NCI-H1694 treated with DMSO at 0.1 percent for 48 hours (cell line): ENCODE data around the gene FRMD4A.

ENCODE experiments used
- DNase-seq: peaks from one replicate; lab custom pipeline; 2025; lab: John Stamatoyannopoulos, UW

Gene FRMD4A

DNA sequence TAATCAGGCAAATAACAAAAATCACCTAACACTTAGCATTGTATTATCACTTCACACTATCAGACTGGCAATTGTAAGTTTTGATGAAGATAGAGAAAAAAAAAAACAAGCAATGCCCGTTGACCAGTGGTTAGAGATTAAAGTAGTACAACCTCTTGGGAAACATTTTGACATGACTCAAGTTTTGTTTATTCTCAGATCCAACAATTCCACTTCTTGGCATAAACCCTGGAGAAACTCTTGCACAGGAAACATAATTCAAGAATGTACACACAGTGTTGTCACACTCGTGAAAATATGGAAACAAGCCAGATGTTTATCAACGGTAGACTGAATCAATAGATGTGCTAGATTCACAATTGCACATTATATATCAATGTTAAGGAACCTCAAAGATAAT lies 37.2 kb downstream of the FRMD4A start:
- no peak for DNase-seq

DNA sequence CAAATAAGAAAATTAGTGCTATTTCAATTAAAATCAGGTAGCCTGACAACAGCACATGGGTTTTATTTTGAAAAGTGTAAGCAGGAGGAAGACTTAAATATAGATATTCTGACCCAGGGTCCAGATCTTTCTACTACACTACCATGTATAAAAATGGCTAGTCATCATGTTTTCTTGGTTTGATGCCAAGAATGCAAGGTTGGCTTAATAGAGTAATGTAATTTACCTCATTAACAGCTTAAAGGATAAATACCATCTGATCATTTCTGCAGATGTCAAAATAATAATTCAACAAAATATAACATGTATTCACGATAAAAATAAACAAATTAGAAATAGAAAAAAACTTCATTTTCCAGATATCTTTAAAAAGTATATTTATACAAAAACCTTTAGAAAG lies 39.4 kb downstream of the FRMD4A start:
- no peak for DNase-seq

DNA sequence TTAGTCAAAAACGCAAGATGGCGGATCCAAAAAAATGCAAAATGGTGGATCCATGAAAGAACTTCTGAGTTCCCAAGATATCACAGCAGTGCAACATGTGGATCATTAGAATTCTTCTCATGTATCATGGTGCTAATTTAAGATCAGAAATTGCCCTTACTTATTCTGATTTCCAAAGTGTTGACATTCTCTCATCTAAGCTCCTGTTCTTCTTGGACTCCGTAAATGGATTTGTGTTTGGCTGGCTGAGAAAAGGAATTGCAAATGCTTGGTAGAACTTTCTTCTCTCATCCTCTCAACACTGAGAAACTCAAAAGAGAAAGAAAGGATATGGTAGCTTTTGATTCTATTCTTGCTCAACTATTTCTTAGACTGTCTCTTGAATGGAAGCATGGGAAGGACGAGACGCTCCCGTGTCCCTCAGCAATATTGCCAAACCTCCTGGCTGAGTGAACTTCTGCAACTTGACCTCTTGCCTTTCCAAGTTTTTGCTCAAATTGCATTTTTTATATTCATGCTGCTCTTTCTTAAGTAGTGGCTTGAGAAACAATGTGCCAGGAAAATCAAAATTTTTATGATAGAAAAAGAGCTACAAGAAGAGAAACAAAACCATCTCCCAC lies 44.7 kb downstream of the FRMD4A start:
- no peak for DNase-seq

DNA sequence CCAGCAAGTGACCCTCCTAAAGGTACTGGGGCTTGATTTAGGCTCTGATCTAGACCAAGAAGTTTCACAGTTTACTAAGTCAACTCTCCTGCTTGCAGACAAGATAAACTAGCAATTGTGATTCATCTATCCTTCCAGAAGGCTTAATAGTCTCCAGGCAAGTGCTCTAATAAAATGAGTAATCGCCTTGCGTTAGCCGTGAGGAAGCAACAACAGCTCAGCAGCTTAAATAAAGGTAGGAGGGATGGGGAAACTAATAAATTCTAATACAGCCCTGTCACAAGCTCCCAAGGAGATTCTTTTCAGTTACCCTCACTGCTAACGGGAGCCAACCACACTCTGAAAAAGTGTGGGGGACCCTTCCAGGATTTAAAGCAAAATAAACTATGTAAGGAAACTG lies 48.4 kb downstream of the FRMD4A start:
- no peak for DNase-seq

DNA sequence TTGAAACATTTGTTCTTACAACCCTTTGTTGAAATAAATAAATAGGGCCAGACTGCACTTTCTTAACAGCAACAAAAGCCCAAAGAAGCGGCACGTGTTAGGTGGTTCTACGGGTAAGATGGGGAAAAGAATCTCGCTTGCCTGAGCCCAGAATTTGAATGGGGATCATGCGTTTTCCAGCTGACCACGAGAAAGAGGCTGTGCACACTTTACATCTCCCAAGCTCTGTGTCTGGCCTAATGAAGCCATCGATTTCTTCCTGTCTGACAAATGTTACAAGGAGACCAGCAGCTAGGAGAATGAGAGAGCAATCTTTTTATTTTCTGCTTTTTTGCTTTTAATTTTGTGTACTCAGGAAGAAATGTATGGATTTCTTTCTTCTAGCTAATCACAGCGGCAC lies 52.2 kb downstream of the FRMD4A start:
- DNase-seq, result no peak

DNA sequence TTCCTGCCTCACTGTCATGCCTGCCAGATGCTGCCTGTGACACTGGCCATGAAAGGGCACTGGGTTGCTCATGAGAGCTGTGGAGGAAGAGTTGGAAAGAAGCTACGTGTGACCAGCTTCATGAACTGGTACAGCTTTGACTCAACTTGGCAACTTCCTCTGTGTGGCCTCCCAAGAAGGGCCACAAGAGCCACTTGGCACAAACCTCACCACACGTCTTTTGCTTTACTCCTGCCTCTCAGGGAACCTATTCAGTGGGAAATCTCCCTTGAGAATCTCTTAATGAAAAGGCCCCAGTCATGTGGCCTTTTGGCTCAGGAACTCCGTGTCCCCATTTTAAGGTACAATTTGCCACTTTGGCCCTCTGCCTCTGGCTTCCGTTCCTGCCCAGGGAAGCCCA lies 54.5 kb downstream of the FRMD4A start:
- DNase-seq, result no peak

DNA sequence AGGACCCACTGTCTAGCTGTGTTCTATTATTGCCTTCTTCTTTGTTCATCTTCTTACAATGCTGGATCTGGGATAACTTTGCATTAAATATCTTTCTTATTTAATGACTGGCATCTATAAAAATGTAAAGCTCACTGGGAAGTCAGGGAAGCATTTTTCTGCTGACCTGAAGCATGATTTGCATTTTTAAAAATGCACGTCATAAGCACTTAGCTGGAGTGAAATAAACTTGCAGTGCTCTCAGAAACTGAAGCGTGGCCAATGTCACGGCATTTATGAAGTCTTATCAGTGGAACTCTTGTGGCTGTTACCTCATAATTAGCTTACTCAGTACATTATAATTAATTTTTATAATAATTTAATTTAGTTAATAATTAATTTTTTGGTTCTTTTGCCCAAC lies 59.1 kb downstream of the FRMD4A start:
- no peak for DNase-seq

DNA sequence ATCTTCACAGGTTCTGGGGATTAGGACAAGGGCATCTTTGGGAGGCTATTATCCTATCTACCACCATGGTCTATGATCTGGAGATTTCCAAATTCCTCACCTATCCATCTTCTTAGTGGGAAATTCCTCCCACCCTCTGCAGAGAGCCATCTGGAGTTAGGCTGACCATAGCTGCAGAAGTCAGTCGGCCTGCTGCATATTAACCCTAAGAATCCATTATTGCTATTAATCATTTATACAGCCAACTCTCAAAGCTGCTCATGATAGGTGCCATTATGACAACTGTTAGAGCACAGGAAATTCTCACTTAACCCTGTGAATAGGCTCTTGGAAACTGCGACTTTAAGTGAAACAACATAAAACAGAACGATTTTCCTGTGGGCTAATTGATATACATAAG lies 60.4 kb downstream of the FRMD4A start:
- DNase-seq, result no peak

DNA sequence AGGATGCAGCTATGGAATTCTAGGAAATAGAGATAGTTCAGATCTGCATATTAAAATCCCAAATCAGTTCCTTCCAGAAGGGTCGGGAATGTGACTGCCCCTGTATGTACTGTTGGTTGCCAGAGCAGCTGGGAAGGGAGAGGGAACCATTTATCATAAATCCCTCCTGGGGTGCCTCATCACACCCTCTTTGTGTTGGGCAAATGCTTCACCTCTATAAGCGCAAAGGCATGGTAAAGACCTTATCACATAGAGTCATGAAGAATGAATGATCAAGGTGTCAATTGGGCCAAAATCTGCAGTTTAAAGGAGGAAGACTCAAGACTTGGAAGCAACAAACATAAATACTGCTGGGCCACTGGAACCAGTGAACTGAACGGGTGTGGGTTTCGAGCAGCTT lies 65.0 kb downstream of the FRMD4A start:
- no peak for DNase-seq

DNA sequence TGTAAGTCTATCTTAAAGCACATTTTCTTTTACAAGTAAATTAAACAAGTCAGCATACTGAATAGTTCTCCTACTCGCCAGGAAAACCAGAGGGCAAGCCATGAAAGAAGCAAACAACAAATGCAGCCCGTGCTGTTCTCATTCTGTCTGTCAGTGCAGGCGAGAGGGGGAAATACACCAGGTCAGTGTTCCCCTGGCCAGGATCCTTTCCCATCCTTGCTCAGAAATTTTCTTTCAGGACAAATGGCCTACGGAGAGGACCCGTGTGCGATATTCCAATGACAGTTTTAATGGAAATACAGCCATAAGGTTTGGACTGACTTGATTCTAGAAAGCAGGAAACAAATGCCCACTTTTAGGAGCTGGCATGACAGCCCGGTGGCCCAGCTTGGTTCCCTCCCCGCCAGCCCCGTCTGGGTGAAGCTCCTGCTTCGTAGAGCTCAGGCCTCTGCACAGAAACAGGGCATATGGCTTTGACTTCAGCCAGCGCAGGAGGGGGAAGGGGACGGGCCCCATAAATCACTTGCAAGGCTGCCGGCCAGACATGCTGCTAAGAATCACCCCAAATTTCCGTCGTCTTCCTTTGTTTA lies 67.8 kb downstream of the FRMD4A start:
- no peak for DNase-seq

DNA sequence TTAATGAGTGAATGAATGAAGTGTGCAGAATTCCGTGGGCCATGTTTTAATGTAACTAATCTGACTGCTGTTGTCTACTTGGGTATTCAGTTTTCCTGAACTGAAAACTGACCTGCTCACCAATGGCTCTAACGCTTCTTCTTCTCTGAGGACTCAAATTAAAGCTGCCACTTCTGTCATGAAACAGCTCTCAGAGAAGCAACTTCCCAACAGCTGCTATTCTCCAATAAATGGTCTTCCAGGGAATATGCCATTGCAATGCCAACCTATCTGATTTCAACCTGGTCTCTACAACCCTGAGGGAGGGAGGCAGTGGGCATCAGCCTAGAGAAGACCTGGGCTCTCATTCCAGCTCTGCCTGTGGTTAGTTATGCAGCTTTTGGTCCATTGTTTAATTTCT lies 69.4 kb downstream of the FRMD4A start:
- DNase-seq, result no peak

DNA sequence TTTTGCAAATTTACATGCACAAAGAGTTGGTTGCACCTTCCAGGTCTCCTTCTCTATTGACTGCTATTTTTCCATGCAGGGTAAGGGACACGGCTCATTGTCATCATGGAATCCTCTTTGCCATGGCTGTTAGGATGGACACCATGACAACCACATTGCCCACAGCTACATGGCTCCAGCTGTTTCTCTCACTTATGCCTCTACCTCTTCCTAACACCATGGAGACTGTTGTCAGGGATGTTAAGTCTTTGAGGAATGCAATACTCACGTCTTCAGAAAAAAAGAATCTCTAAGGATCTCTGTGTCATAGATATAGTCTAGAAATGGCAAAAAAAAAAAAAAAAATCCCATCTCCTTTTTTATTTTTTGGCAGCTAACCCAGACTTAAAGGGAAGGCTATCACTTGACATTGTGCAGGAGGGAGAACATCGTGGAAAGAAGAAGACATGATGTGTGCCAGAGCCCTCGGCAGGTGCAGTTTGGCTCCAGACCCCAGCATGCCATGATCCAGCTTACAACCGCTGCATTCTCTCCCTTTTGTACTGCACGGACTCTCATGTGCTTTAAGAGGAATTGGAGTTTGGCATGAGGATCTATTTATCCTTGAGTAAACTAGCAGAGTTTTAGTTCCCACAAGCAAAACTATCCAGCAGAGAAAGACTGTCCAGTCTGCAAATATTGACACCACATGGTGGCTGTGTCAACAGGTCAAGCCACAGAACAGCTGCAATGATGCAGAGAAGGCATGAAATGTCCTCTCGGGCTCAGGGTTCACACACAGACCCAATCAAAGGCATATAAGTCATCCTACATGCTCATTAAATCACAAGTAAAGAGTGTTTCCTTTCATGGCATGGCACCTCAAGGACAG lies 70.8 kb downstream of the FRMD4A start:
- DNase-seq, result no peak

DNA sequence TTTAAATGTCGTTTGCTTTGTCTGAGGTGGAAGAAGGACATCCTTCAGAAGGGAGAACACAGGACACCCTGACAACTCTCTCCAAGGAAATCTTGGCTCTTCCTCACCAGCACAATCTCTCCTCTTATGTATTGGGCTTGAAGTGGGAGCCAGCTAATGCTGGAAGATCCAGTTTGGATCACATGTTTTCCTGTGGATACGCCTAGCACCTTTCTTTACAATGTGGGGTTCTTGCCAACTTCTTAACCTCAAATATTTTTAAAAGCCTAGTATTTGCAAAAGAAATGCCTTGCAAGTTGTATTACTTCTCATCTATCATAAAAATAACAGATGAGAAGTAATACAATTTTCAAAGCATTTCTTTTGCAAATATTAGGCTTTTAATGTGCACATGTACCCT lies 76.4 kb downstream of the FRMD4A start:
- no peak for DNase-seq

DNA sequence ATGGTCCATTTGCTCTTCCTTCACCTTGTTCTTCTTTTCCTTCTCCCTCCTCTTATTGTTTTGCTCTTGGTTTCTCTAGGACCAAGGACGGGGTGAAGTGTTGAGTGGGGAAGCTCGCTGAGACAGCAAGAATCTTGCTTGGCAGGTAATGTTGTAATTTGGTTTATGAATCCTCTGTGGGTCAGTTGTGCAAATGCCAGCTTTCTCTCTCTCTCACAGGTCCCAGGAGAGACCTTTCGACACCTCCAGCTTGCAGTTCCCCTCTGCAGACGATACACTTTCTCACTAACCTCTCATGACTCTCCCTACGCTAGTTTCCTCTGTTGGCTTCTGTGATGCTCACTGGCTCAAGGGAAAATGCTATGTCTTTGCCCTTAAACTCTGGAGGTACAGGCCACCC lies 77.0 kb downstream of the FRMD4A start:
- DNase-seq, result no peak

DNA sequence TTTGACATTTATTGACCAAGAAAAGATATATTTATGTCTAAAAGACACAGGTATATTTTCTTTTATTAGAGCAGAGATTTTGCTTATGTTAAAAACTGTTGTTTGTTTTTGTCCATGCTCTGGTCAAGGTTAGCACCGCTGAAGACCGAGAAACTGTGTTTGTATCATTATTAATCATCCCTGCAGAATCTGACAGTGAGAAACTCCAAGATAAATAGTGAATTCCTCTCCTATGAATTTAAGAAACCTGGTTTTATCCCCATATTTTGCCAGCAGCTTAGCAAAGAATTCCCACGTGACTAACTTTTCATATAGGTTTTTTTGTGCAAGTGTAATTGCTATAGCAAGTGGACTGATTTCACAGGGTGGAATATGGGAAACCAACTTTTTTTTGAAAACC lies 77.6 kb downstream of the FRMD4A start:
- DNase-seq, result no peak

DNA sequence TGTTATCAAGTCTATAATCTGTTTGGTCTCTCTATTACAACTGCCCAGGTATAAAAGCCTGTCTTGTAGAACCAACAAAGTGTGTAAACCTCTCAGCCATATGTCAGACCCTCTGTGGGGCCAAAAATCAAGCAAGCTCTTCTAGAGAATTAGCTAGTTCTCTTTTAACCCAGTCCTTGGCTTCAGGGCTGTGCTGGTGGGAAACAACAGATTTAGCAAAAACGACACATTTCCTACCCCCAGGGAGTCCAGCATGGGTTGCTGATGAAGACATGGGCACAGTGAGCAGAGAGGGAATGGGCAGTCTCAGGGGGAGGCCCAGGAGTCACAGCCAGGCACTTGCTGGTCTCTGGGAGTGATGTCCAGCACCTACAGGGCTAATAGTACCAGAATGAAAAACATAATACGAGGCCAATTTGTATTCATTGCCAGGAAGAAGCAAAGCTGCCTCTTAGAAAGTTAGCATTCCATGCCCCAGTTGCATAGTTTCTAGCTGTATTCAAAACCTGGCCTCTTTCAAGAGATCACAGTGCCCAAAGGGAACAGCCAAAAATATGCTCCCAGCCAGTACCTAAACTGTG lies 80.1 kb downstream of the FRMD4A start:
- no peak for DNase-seq

DNA sequence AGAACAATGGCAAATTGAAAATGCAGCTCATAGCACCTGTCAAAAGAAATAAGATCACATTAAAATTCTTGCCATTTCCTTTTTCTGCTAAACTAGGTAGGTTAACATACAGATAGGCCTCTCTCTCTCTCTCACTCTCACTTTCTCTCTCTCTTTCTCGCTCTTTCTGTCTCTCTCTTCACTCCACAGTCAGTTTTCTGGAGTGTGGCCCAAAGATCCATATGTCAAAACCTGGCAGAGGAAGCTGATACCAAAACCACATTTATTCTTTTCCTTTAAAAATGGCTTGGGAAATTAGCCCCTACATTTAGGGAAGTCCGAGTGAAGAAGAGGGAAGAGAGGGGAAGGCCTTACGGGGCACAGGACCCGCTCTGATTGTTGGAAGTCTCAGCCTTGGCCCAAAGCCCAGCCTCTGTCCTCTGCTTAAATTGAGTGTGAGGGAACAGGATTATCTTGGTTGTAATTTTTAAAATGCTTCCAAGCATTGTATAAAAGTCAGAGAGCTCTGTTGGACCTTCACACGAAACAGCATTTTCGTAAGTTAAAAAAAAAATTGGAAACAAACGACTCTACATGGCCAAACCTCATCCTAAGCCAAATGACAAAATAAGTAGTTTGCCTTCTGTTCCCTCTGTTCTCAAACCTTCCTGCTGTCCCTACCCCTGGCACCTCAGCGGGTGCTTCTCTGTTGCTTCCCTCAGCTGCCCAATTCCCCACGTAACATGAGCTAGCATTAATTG lies 83.2 kb downstream of the FRMD4A start:
- DNase-seq, result peak; percentile 78

DNA sequence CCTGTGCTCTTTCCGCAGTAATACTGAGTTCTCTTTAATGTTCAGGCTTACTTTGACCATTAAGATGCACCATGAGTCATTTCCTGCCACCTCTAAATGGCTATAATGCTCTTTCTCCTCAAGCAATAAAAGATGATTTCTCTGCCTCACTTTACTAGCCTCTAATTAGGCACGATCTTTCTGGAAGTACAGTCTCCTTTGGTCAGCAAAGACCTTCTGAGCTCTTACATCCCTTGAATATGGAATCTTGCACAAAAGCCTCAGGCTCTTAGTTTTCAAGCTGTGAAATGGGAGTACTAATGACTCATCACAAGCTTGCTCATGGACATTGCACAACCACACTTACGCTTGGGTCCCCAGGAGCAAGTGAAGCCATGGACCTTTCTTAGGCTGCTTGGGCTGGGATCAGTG lies 85.9 kb downstream of the FRMD4A start:
- DNase-seq, result no peak

DNA sequence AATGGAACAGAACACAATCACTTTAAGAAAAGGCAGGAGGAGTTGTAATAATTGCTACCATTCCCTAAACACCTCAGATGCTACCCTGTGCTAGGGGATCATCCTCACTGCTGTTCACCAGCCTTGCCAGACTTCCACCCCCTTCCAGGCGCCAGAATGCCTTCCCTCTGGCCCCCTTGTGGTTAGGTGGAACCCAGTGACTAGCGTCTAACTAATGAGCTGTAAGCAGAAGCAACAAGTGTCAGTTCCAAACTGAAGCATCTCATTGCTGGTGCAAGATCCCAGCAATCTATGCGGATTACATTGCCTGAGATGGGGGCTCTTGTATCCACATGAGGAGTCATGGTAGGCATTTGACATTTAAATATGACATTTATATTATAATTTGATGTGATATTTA lies 86.6 kb downstream of the FRMD4A start:
- DNase-seq, result no peak

DNA sequence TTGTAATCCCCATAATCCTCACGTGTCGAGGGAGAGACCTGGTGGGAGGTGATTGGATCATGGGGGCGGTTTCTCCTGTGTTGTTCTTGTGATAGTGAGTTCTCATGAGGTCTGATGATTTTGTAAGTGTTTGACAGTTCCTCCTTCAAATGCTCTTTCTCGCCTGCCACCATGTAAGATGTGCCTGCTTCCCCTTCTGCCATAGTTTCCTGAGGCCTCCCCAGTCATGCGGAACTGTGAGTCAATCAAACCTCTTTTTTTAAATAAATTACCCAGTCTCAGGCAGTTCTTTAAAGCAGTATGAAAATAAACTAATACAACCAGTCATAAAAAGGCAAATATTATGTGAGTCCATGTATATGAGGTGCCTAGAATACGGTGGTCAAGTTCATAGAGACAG lies 87.5 kb downstream of the FRMD4A start:
- DNase-seq, result no peak

DNA sequence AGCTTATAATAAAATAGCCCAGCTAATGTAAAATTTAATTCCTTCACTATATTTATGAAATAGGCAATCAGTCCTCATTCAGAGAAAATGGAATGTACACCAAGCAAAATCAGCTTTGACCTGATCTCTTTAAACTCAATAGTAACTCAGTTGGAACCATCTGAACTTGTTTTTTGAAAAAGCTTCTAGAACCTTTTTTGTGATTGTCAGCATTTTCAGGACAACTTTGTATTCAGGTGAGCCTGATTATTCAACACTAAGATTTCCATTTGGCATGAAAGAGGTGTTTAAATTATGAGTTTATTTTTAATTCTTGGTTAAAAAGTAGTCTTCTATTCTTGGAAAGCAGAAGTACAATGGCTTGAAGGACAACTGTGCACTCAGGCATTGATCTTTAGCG lies 89.5 kb downstream of the FRMD4A start:
- DNase-seq, result no peak
